ENCODE results near the gene PSME1.
"Not testable (repeated sequence)": the region's sequence is repeated elsewhere in the genome, so short reads cannot be mapped to it uniquely, and the experiment has no call there.

Gene PSME1

DNA sequence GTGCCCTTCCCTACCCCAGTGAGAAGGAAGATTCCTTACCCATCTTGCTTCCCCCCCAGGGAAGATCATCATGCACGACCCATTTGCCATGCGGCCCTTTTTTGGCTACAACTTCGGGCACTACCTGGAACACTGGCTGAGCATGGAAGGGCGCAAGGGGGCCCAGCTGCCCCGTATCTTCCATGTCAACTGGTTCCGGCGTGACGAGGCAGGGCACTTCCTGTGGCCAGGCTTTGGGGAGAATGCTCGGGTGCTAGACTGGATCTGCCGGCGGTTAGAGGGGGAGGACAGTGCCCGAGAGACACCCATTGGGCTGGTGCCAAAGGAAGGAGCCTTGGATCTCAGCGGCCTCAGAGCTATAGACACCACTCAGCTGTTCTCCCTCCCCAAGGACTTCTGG is 32.5 kb upstream of the PSME1 start:
- DNase-seq (ENCODE audit: low spot score), result no peak

DNA sequence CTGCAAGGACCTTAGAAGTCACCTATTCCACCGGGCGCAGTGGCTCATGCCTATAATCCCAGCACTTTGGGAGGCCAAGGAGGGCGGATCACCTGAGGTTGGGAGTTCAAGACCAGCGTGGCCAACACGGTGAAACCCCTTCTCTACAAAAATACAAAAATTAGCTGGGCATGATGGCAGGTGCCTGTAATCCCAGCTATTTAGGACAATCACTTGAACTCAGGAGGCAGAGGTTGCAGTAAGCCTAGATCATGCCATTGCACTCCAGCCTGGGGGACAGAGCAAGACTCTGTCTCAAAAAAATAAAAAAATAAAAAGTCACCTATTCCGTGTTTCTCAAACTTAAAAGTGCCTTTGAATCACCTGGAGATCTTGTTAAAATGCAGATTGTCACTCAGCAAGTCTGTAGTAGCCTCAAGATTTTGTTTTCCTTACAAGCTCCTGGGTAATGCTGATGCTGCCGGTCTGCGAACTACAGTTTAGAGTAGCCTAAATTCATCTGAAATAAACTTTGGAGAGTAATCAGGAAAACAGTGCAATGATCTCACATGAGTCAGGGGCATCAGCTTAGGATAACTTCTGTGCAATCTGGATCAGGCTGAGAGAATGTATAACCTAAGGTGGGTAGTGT is 30.3 kb upstream of the PSME1 start:
- not testable (repeated sequence) for DNase-seq (ENCODE audit: low spot score)

DNA sequence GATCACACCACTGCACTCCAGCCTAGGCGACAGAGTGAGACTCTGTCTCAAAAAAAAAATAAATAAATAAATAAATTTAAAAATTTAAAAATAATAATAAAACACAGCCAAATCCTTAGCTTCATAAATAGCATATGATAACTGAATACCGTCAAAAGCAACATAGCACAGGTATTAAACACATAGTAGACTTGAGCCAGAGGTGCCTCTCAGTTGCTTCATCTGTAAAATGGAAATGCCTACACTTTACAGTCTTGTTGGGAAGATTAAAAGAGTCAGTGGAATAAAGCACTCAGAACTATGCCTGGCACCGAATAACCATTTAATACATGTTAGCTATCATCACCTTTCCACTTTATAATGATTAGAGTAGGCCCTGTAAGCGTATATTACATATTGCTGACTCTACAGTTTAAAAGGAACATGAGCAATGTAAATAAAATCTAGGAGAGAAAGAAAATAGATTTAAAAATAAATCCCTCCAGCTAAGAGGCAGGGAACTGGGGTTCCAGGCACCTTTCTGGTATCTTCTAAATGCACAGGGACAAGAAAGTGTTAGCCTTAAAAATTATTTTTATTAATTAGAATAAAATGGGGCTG is 29.2 kb upstream of the PSME1 start:
- DNase-seq (ENCODE audit: low spot score), result no peak

DNA sequence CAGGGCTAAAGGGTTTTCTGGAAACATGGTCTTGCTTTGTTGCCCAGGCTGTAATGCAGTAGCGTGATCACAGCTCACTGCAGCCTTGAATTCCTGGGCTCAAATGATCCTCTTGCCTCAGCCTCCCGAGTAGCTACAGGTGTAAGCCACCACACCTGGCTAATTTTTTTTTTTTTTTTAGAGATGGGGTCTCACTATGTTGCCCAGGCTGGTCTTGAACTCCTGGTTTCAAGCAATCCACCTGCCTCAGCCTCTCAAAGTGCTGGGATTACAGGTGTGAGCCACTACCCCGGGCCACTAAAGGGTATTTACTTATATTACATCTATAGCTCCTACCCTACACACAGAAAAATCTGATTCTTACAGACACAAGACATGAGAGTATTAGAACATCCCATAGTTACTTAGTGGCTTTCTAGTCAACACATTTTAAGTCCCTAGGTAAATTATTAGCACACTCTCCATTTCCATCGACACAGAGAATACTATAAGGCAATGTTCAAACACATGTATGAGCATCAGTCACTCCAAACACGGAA is 27.6 kb upstream of the PSME1 start:
- no peak for DNase-seq (ENCODE audit: low spot score)

DNA sequence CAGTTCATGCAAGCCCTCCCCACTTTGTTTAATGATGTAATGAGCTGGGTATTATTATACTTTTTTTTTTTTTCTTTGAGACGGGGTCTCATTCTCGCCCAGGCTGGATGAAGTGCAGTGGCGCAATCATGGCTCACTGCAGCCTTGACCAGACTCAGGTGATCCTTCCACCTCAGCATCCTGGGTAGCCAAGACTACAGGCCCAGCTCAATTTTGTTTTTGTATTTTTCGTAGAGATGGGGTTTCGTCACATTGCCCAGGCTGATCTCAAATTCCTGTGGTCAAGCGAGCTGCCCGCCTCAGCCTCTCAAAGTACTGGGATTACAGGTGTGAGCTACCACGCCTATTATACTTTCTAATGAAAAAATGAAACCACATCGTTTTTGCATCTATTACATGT is 25.9 kb upstream of the PSME1 start:
- no peak for DNase-seq (ENCODE audit: low spot score)

DNA sequence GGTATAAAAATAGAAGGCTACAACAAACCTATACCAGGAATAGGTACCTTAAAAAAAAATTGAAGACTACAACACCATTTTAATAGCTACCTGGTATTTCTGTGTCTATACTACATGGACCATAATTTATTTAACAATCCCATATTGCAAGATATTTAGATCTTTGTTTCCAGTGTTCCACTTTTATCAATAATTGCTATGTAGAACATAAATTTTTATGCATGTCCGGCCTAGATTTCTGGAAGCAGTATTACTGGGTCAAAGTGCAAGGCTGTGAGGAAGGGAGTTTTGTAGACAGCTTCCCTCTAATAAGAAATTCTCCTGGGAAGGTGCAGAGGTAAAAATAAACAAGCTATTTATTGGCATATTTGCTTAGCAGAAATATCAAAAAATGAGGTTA is 25.5 kb upstream of the PSME1 start:
- no peak for DNase-seq (ENCODE audit: low spot score)

DNA sequence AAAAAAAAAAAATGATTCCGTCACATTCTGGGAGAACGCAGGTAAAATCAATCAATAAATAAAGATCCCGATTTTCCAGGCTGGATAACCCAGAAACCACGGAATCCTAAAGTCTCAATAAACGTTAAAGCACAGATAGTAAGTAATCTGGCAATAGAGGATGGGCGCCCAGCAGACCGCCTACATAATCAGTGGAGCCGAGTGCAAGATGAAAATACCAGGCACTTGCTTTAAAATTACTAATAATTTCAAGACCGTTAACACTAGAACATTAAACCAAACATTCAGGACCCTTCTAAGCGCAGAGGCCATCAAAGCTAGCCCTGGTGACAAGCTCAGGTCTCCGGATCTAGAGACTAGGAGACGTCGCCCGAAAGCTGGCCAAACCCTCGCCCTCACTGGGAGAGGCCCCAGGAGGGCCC is 22.6 kb upstream of the PSME1 start:
- DNase-seq (ENCODE audit: low spot score), result no peak

DNA sequence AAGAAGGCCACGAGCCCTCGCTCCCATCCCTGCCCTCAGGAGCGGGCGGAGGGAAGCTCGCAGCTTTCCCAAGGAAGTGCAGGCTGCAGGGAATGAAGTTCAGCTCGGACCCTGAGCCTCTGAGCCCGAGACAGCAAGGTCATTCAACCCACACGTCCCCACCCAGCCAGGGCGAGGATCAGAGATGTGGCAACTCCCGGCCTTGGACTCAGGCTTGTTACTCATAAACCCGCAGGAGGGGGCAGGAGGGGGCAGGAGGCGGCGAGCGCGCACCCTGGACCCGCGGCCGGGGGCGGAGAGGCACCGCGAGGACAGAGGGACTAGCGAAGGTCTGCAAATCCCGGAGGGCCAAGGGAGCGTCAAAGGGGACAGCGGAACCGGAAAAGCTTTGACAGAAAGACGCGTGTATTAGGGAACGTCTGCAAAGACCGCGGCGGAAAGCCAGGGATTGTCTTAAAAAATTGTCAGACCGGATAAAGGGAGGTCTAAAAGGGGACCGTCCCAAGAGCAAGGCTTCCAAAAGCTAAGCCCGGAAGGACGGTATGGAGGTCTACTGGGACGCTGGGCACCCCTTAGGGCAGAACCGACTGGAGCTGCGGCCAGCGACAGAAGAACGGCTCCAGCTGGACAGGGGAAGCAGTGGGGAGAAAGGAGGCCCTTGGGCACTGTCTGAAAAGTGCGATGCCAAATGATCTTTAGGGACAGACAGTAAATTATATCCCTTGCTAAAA is 22.0 kb upstream of the PSME1 start:
- DNase-seq (ENCODE audit: low spot score), result peak; percentile 89

DNA sequence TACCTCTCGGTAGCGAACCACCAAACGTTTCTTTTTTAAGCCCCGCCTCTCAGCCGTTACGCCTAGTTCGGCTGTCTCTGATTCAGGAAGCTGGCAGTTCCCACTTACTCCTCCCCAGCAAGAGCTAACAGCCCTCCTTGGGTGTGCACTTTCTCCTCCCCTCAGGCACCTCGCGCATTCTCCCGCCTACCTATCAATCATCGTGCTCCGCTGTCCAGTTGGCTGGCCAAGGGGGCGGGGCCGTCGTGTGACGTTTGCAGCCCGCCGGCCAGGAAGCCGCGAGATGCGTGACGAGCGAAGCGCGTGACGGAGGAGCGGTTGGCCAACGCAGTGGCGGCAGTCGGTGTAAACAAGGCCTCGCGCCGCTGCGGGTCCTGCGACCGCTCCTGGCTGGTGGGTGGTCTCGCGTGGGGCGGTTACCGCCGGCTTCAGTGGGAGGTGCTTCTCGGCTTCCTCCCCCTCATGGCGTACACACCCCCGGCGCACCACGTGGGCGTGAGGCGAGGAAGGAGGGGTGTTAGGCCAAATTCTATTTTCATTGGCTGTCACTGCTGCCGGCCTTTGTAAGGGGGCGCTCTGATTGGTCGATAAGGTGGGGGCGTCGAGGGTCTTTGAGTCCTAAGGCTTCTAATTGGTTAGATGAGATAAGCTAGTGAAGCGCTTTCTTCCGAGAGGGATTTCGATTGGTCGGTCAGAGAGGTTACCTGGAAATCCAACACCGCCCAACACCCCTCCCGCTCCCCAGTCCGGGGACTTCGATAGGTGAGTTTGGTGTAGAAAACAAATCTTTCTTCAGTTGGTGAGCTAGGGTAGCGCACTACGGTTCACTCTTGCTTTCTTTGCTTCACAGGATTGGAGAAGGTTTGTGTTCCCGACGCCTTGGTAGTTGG is 21.2 kb upstream of the PSME1 start, which contains the start of the genes DCAF11 and NRL:
DCAF11 (plus strand) TSS at position 246 of the 890 bp plus-strand sequence. CDS start 818 bp downstream, outside the sequence.
NRL (minus strand) TSS at position 418 of the 890 bp plus-strand sequence. CDS start 32,101 bp downstream, outside the sequence.
- DNase-seq (ENCODE audit: low spot score), result peak; percentile 100

DNA sequence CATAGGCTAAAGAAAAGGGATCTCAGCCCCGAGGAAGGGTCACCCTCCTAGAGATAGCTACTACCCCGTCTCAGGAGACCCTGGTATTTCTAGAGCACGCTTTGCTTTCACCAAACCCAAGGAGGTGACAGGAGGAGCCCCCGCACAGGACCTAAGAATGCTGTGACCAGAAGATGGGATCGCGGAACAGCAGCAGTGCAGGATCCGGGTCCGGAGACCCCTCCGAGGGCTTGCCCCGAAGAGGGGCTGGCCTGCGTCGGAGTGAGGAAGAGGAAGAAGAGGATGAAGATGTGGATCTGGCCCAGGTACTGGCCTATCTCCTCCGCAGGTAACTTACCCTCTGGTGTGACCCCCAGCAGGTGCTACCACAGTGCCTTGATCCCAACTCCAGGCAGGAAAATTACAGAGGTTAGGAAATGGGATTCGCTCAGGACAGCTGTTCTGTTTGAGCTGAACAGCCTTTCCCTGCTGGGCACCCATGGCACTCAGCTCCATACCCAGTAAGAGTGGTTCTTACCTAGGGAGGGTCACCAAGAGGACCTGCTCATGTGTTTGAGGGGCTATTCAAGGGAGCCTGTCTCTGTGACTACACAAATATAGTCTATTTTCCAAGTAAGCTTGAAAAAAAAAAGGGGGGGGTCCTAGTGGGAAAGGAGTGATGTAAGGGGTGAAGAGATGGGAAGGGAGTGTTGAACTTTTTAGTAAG is 20.4 kb upstream of the PSME1 start:
- no peak for DNase-seq (ENCODE audit: low spot score)

DNA sequence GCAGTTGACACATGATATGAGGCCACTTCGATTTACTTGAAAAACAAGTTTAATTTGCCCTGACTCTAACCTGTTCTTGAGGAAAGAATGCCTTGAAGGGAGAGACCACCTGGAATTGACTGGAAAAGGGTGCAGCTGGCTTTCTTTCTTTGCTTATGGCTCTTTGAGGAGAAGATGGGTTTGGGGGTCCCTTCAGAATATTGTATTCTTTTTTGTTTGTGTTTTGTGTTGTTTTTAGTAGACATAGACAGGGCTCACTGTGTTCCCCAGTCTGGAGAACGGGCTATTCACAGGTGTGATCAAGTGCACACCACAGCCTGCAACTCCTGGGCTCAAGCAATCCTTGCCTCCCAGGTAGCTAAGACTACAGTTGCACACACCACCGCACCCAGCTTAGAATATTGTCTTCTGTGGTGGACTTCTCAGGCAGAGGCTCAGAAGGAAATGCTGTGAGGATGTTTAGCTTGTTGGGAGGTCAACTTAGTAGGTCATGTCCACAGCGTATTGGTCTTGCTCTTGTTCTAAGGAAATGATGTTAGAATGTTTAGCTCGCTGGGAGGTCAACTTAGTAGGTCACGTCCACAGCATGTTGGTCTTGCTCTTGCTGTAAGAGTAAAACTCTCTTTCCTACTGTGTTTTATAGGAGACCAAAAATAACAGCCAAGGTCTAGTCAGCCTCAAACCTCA is 19.7 kb upstream of the PSME1 start:
- DNase-seq (ENCODE audit: low spot score), result no peak

DNA sequence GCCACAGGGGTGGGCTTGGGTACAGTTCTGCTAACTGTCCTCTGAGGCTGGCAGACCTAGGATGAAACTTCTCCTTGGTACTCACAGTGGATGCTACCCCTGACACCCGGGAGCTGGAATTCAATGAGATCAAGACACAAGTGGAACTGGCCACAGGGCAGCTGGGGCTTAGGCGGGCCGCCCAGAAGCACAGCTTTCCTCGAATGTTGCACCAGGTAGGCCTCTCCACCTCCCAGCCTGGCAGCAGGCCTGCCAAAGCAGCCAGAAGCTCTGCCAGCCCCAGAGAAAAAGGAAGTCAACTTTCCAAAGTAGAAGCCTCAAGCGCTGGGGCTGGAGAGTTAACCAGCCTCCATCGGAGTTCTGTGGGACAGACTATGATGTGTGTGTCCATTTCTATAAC is 18.8 kb upstream of the PSME1 start:
- DNase-seq (ENCODE audit: low spot score), result no peak

DNA sequence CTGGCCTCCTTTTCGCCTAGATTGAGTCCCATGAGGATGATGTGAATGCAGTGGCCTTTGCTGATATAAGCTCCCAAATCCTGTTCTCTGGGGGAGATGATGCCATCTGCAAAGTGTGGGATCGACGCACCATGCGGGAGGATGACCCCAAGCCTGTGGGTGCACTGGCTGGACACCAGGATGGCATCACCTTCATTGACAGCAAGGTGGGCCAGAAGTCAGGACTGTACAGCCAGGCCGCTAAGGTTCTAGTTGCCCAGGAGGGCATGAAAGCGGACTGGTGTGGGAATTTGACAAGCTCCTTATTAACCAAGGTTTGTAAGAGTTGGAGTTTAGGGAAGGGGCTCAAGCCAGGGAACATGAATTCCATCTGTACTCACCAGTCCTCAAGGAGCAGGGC is 16.3 kb upstream of the PSME1 start:
- DNase-seq (ENCODE audit: low spot score), result no peak

DNA sequence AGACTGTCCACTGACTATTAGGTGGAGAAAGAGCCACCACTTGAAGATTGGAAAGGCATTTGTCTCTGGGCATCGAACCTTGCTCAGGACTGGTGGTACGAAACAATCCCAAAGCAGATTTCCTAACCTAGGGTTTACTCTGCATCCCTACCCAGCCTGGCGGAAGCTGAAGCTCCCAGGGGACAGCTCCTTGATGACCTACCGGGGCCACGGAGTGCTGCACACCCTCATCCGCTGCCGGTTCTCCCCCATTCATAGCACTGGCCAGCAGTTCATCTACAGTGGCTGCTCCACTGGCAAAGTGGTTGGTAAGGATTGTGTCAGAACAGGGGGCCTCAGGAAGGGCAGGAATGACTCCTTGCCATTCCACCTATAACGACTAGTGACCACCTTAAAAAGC is 14.8 kb upstream of the PSME1 start:
- DNase-seq (ENCODE audit: low spot score), result no peak

DNA sequence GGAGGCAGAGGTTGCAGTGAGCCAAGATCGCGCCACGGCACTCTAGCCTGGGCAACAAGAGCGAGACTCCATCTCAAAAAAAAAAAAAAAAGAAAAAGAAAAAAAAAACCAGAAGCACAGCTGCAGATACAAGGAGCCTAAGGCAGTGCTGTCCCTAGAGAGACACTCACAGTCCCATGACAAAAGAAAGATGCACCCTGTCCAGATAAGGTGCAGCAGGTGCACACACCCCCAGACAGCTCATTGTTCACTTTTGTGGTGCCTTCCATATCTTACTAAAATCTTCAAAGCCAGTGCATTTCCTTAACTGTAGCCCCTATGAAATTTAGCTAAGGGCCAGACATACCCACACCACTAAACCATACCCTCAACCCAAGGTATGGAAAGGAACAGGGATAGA is 13.6 kb upstream of the PSME1 start:
- DNase-seq (ENCODE audit: low spot score), result no peak

DNA sequence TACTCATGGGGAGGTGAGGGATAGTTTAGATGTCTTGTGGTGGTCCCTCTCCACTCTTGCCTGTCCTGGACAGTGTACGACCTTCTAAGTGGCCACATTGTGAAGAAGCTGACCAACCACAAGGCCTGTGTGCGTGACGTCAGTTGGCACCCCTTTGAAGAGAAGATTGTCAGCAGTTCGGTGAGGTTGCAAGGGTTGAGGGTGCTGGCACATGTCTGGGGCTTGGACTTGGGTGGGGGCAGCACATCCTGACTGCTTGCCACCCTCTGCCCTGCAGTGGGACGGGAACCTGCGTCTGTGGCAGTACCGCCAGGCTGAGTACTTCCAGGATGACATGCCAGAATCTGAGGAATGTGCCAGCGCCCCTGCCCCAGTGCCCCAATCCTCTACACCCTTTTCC is 13.1 kb upstream of the PSME1 start:
- DNase-seq (ENCODE audit: low spot score), result no peak

DNA sequence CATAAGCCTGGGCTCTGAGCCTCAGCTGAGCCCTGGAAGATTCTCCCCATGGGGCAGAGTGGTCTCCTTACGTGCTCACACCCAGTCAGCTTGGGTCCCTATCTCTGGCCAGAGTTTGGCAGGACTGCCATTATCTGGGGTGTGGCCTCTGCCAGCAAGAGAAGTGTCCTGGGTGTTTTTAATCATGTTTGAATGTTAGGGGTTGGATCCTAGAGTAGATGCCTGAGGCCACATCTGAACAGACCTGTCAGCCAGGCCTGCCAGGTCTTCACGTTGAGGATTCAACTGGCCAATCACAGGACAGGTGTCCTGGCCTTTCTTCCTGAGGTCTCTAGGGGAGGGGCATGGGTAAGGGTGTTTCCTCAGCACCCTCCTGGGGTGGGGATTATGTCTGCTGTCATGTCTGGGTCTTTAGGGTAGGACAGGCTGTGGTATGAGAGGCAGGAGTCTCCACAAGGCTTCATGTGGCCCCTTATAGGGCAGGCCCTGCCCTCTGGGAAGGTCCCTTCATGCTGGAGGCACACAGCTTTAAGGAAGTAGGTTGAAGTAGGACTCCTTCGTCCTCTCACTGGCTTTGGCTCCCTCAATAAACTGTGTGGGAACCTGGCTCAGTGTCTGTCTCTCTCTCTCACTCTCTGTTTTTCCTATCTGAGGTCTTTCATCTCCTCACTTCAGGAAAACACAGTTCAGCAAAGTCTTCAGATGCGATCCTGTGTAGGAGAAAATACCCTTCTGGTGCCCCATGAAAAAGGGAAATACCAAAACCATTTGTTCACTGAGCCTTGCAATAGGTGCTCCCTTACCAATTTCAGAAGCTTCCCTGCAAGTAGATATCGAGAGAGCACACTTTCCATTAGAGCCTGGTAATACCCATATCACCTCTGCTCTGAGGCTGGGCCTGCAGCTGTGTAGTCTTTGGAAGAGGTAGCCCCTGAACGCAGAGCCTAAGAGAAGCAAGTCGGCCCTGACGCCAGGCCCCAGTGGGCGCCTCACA is 12.3 kb upstream of the PSME1 start:
- DNase-seq (ENCODE audit: low spot score), result no peak

DNA sequence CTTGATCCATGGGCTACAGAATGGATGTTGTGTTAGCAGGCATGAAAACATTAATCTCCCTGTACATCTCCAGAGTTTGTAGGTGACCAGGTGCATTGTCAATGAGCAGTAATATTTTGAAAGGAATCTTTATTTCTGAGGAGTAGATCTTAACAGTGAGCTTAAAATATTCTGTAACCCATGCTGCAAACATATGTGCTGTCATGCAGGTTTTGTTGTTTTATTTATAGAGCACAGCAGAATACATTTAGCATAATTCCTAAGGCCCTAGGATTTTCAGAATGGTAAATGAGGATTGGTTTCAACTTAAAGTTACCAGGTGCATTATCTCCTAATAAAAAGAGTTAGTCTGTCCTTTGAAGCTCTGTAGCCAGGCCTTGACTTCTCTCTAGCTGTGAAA is 9.1 kb upstream of the PSME1 start:
- DNase-seq (ENCODE audit: low spot score), result no peak

DNA sequence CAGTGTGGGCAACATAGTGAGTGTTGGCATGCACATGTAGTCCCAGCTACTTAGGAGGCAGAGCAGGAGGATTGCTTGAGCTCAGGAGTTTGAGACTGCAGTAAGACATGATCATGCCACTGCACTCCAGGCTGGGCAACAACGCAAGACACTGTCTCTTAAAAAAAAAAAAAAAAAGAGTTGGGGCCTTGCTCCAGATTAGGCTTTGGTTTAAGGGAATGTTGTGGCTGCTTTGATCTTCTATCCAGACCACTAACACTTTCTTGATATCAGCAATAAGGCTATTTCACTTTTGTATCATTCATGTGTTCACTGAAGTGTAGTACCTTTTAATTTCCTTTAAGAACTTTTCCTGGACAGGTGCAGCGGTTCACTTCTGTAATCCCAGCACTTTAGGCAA is 8.3 kb upstream of the PSME1 start:
- DNase-seq (ENCODE audit: low spot score), result no peak

Data from SK-N-DZ (cell line).